Umbilical cord (tissue), 2 donors: ENCODE data around the gene MCRS1. TPM values are rescaled to one million over a fixed set of nuclear protein-coding genes. Genes with fewer than 3 reads are reported as not detected.
"Not testable (repeated sequence)": the region's sequence is repeated elsewhere in the genome, so short reads cannot be mapped to it uniquely, and the experiment has no call there.

ENCODE experiments used
- DNase-seq: peaks from one replicate; pipeline ENCODE4 v3.0.0-alpha.2; 2015; ENCODE audit warnings: low spot score
- total RNA-seq: library from RNA; depleted of rRNA; stranded (reverse); fragments of >200 nt; gene quantifications from one replicate; pipeline ENCODE4 v1.2.3, GENCODE V29; 2014; ENCODE audit warnings: low replicate concordance; ENCODE audit not compliant: insufficient read depth

The MCRS1 gene
- total RNA-seq, 1 donor from 2014 or later, result 36.8 TPM

- no peak for DNase-seq
Observed at GRCh38 chr12:49515266-49515665, 52.7 kb downstream of the MCRS1 start.

- no peak for DNase-seq
Observed at GRCh38 chr12:49512546-49512945, 55.4 kb downstream of the MCRS1 start.

- no peak for DNase-seq
Observed at GRCh38 chr12:49511410-49511809, 56.5 kb downstream of the MCRS1 start.

- DNase-seq, result not testable (repeated sequence)
Observed at GRCh38 chr12:49509681-49510080, 58.3 kb downstream of the MCRS1 start.

Other genes with a start within 250 kb of the MCRS1 start
- gene TROAP, start 244.9 kb downstream of the MCRS1 start, total RNA-seq, result 6.3 TPM
- 1.4 TPM for gene C1QL4, start 231.0 kb downstream of the MCRS1 start, total RNA-seq
- gene DNAJC22, start 221.3 kb downstream of the MCRS1 start, total RNA-seq, result 5.1 TPM
- gene SPATS2, start 200.7 kb downstream of the MCRS1 start, total RNA-seq, result 12.3 TPM
- 0.24 TPM for gene KCNH3, start 29.1 kb downstream of the MCRS1 start, total RNA-seq
- not detected for gene FAM186B, start 37.5 kb upstream of the MCRS1 start, total RNA-seq
- gene PRPF40B, start 55.4 kb upstream of the MCRS1 start, total RNA-seq, result 19.5 TPM
- 22.1 TPM for gene FMNL3, start 139.3 kb upstream of the MCRS1 start, total RNA-seq
- gene TMBIM6, start 173.4 kb upstream of the MCRS1 start, total RNA-seq, result 293 TPM